Keratinocyte (primary cell): Measurements from ENCODE around the gene CNNM4. TPM values are rescaled to one million over a fixed set of nuclear protein-coding genes. Genes with fewer than 3 reads are reported as not detected.

Source experiments
- DNase-seq: peaks from one replicate; pipeline ENCODE4 v3.0.0-alpha.2; 2011; ENCODE audit warnings: low read depth, missing footprints, low spot score
- FAIRE-seq: peaks from 2 replicates; lab custom pipeline; 2011; peaks lifted over from hg19 to GRCh38; lab: Jason Lieb, UNC
- H2AFZ ChIP-seq: 2 replicates; pipeline ENCODE4 v1.6.0; 2012; ENCODE audit warnings: low read length, control low read depth, inconsistent platforms; ENCODE audit not compliant: control insufficient read depth
- H3K27ac ChIP-seq: 2 replicates; pipeline ENCODE4 v1.5.1; 2011; ENCODE audit warnings: low read length; ENCODE audit not compliant: control insufficient read depth, insufficient read depth
- H3K27me3 ChIP-seq: 3 replicates; pipeline ENCODE4 v1.6.0; 2011; ENCODE audit warnings: low read length; ENCODE audit not compliant: control insufficient read depth, insufficient read depth; ENCODE audit errors: extremely low read depth
- H3K36me3 ChIP-seq, 2 experiments: 2 replicates in 1 of 2; 3 replicates in 1 of 2; pipeline ENCODE4 v1.5.1; 2011; ENCODE audit warnings: low read length in 2 of 2, mild to moderate bottlenecking in 1 of 2; ENCODE audit not compliant: control insufficient read depth in 2 of 2, insufficient read depth in 2 of 2; ENCODE audit errors: extremely low read depth in 1 of 2
- H3K4me1 ChIP-seq: 3 replicates; pipeline ENCODE4 v1.5.1; 2011; ENCODE audit warnings: low read length; ENCODE audit not compliant: control insufficient read depth, insufficient read depth; ENCODE audit errors: extremely low read depth
- H3K4me2 ChIP-seq: 3 replicates; pipeline ENCODE4 v1.6.0; 2011; ENCODE audit warnings: low read depth, low read length; ENCODE audit not compliant: control insufficient read depth, insufficient read depth; ENCODE audit errors: extremely low read depth
- H3K4me3 ChIP-seq, 3 experiments: fragments of 200-600 bp in 1 of 3; sonication (generic) in 1 of 3; 2 replicates in 2 of 3; 3 replicates in 1 of 3; pipeline ENCODE4 v1.5.1; 2011 to 2016; ENCODE audit warnings: low read length in 3 of 3, mild to moderate bottlenecking in 3 of 3, control low read depth in 2 of 3, inconsistent platforms in 1 of 3, low read depth in 1 of 3, mixed read lengths in 1 of 3, mixed run types in 1 of 3, moderate library complexity in 1 of 3; ENCODE audit not compliant: control insufficient read depth in 2 of 3, insufficient read depth in 2 of 3; ENCODE audit errors: extremely low read depth in 1 of 3
- H3K79me2 ChIP-seq: 2 replicates; pipeline ENCODE4 v1.6.0; 2012; ENCODE audit warnings: low read length; ENCODE audit not compliant: control insufficient read depth, insufficient read depth
- H3K9ac ChIP-seq: 3 replicates; pipeline ENCODE4 v1.6.0; 2011; ENCODE audit warnings: low read length; ENCODE audit not compliant: control insufficient read depth, insufficient read depth; ENCODE audit errors: extremely low read depth
- H3K9me1 ChIP-seq: 3 replicates; pipeline ENCODE4 v1.6.0; 2011; ENCODE audit warnings: low read length; ENCODE audit not compliant: control insufficient read depth, insufficient read depth; ENCODE audit errors: extremely low read depth
- H3K9me3 ChIP-seq: 2 replicates; pipeline ENCODE4 v1.5.1; 2012; ENCODE audit warnings: low read depth, low read length; ENCODE audit not compliant: control insufficient read depth
- H4K20me1 ChIP-seq: 3 replicates; pipeline ENCODE4 v1.6.0; 2011; ENCODE audit warnings: low read length; ENCODE audit not compliant: control insufficient read depth, insufficient read depth; ENCODE audit errors: extremely low read depth
- EZH2 ChIP-seq: IDR thresholded peaks from one replicate; pipeline ENCODE4 v1.6.1; 2012; ENCODE audit warnings: inconsistent platforms, mild to moderate bottlenecking, low read length, moderate library complexity
- dilution Hi-C: fragments of 300-500 bp; cut with MboI; formaldehyde crosslinking; loops from one replicate; pipeline ENCODE4 v1.7.0; 2020; ENCODE audit warnings: low sequenced_read_pairs; ENCODE audit not compliant: extremely low pct_ligation_motif_present
- polyA plus RNA-seq, 5 experiments: library from polyadenylated mRNA; depleted of rRNA in 3 of 5; stranded (reverse) in 3 of 5; stranded (forward) in 1 of 5; unstranded in 1 of 5; fragments of >200 nt; gene quantifications; 1 replicate in 1 of 5; 2 replicates in 3 of 5; 3 replicates in 1 of 5; pipeline versions ENCODE4 v1.2.1 to v1.2.3, GENCODE V29; 2011 to 2012; ENCODE audit warnings: missing spikeins in 2 of 5, low read depth in 1 of 5, low replicate concordance in 1 of 5
- TF ChIP-seq, protein P1 (sequence below), 3 experiments: IDR thresholded peaks in 1 of 3; conservative IDR thresholded peaks in 1 of 3; optimal IDR thresholded peaks in 1 of 3; 2 replicates in 2 of 3; 3 replicates in 1 of 3; pipeline versions ENCODE3 to v1.5.1; 2011; ENCODE audit warnings: low read length in 3 of 3, mild to moderate bottlenecking in 3 of 3, moderate library complexity in 2 of 3, control low read depth in 1 of 3, inconsistent platforms in 1 of 3; ENCODE audit not compliant: insufficient read depth in 2 of 3; ENCODE audit errors: extremely low read depth in 1 of 3

CNNM4 gene
- polyA plus RNA-seq, 1 donor (not counting 4 experiments of a cell fraction or from before 2014, with no cell fraction given) = 4.4 TPM

DNA sequence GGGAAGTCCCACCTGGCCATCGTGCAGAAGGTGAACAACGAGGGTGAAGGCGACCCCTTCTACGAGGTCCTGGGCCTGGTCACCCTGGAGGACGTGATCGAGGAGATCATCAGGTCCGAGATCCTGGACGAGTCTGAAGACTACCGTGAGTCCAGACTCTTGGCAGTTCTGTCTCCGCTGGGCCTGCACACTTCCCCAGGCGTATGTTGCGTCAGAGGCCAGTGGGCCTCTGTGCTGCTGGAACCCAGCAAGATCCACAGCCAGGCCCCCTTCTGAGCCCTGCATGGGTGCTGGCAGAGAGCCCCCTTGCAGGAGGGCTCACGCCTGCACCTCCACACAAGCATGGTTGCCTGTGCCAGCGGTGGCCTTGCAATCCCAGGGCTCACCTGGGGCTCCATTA, 64.4 kb downstream of the CNNM4 start:
- no peak overlapping the region for H2AFZ ChIP-seq

DNA sequence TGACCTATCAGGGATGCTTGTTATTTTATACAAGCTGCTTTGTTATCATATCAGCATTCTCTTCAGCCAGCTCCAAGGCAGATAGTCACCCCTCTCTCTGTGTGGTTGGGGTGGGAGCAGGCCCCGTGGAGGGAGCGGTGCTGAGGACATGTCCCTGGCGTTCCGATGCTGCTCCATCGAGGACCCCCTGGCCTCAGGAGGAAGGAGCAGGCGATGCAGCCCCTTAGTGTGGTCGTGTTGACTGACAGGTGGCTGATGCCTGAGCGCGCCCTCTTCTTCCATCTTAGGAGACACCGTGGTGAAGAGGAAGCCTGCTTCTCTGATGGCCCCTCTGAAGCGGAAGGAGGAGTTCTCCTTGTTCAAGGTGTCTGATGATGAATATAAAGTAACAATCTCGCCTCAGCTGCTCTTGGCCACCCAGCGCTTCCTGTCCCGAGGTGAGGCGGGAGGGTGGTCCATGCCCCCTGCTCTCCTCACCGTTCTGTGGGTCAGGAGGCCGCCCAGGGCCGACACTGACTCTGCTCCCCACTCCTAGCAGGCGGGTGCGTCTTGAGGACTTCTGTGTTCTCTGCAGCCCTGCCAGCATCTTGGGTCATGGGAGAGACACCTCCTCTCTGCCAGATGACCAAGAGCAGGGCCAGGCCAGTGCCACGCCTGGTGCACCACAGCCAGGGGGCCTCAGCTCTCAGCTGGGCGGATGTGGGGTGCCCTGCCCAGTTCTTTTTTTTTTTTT, 66.0 kb downstream of the CNNM4 start:
- Histone ChIP-seq H3K9me3 (no peaks in the 10 kb centered on the region), H2AFZ (no peak overlapping the region), H3K27me3 (no peaks in the 10 kb centered on the region), H3K4me3 (no peak overlapping the region), H4K20me1 (no peaks in the 10 kb centered on the region), H3K79me2 (no peaks in the 10 kb centered on the region), H3K9me1 (no peaks in the 10 kb centered on the region), H3K36me3 (peaks cover 6 to 14% of the 10 kb centered on the region in 2 experiments), H3K9ac (no peak overlapping the region), H3K4me2 (no peak overlapping the region), H3K27ac (no peak overlapping the region), H3K4me1 (no peaks in the 10 kb centered on the region)
- FAIRE-seq (no peak), DNase-seq (no peak)
- dilution Hi-C loops = no loop called here
- TF ChIP-seq, protein P1, sequence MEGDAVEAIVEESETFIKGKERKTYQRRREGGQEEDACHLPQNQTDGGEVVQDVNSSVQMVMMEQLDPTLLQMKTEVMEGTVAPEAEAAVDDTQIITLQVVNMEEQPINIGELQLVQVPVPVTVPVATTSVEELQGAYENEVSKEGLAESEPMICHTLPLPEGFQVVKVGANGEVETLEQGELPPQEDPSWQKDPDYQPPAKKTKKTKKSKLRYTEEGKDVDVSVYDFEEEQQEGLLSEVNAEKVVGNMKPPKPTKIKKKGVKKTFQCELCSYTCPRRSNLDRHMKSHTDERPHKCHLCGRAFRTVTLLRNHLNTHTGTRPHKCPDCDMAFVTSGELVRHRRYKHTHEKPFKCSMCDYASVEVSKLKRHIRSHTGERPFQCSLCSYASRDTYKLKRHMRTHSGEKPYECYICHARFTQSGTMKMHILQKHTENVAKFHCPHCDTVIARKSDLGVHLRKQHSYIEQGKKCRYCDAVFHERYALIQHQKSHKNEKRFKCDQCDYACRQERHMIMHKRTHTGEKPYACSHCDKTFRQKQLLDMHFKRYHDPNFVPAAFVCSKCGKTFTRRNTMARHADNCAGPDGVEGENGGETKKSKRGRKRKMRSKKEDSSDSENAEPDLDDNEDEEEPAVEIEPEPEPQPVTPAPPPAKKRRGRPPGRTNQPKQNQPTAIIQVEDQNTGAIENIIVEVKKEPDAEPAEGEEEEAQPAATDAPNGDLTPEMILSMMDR (optimal IDR thresholded peaks at IDR 0.05 in 1 of 3, IDR thresholded peaks at IDR 0.05 in 1 of 3, conservative IDR thresholded peaks at IDR 0.05 in 1 of 3; ENCODE audit: extremely low read depth in 1 of 3, insufficient read depth in 2 of 3, low read length in 3 of 3) = no peak
- no peak for TF ChIP-seq EZH2

More for the DNA sequence above, 64.4 kb downstream of the CNNM4 start:
- Histone ChIP-seq H3K27ac (no peak overlapping the region), H3K9ac (no peak overlapping the region), H3K9me1 (no peaks in the 10 kb centered on the region), H4K20me1 (no peaks in the 10 kb centered on the region), H3K4me1 (no peaks in the 10 kb centered on the region), H3K4me2 (no peak overlapping the region), H3K79me2 (no peaks in the 10 kb centered on the region), H3K4me3 (no peak overlapping the region), H3K27me3 (no peaks in the 10 kb centered on the region), H3K36me3 (peaks cover 6 to 9% of the 10 kb centered on the region in 2 experiments), H3K9me3 (no peaks in the 10 kb centered on the region)
- dilution Hi-C loops = no loop called here
- TF ChIP-seq, protein P1 (optimal IDR thresholded peaks at IDR 0.05 in 1 of 3, IDR thresholded peaks at IDR 0.05 in 1 of 3, conservative IDR thresholded peaks at IDR 0.05 in 1 of 3; ENCODE audit: extremely low read depth in 1 of 3, insufficient read depth in 2 of 3, low read length in 3 of 3) = no peak
- no peak for TF ChIP-seq EZH2
- DNase-seq (no peak), FAIRE-seq (no peak)
